Measurements from ENCODE around the gene PPARA.

Gene PPARA

DNA sequence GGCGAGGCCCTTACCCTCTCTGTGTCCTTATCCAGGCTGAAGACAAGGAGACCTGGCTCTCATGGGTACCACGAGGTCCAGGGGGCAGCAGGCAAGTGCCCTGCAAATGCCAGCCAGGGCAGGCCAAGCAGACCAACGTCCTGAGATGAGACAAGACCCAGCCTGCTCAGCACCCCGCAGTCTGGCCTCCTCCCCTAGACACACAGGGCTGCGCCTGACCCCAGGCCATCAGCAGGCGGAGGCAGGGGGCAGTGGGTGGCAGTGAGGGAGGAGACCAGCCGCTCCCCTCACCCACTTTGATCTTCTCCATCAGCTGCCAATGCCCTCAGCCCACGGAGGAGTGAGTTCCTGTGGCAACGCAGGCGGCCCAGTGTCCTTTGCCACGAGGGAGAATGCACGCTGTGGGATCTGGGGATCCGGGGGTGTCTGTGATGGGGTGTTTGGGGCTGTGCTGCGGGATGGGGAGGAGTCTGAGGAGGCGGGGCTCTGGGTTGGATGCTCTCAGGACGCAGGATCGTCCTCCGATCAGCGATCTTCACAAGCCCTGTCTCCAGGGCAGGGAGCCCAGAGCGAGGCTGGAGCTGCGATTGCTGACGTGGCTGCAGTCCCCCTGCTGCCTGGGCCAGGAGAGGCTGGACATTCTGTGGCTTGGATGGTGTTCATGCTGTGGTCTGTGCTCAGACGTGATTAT, 30.5 kb upstream of the PPARA start:
- Mint-ChIP-seq H3K27ac (no peak overlapping the region), H3K4me1 (ENCODE audit: low read depth) (no peaks in the 10 kb centered on the region), H3K27me3 (no peaks in the 10 kb centered on the region), H3K36me3 (ENCODE audit: low read depth) (no peaks in the 10 kb centered on the region), H3K4me3 (no peak overlapping the region), H3K9me3 (no peaks in the 10 kb centered on the region)

DNA sequence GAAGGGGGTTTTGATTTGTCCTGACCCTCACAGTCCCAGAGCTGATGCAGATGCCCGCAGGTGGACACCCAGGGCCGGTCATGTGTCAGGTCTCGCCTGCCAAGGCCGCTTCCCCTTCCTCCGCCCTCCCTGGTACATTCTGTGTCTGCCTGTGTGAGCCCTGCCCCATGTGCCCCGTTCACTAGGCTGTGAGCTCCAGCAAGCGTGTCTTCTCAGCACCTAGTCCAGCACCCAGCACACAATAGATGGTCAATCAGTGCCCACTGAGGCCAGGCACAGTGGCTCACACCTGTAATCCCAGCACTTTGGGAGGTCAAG, 29.9 kb upstream of the PPARA start:
- Mint-ChIP-seq H3K9me3 (no peaks in the 10 kb centered on the region), H3K27me3 (no peaks in the 10 kb centered on the region), H3K27ac (no peak overlapping the region), H3K36me3 (ENCODE audit: low read depth) (no peaks in the 10 kb centered on the region), H3K4me1 (ENCODE audit: low read depth) (no peaks in the 10 kb centered on the region), H3K4me3 (no peak overlapping the region)

DNA sequence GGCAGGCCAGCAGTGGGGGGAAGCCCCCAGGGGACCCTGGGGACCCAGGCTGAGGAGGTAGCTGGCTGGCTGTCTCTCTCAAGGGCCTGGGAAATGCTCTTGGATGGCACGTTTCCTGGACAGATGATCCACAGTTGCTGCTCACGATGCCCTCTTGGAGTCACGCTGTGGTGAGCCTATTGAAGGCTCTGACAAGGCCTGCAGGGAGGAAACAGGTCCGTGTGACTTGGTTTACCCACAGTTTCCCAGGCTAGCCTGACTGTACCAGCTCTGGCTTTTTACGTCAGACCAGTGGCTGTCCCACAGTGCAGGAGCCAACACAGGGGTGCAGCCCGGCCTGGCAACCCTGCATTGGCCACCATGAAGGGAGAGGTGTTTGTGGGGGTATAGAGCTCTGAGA, 29.2 kb upstream of the PPARA start:
- Mint-ChIP-seq H3K27me3 (no peaks in the 10 kb centered on the region), H3K4me3 (no peak overlapping the region), H3K27ac (no peak overlapping the region), H3K36me3 (ENCODE audit: low read depth) (no peaks in the 10 kb centered on the region), H3K4me1 (ENCODE audit: low read depth) (no peaks in the 10 kb centered on the region), H3K9me3 (no peaks in the 10 kb centered on the region)

DNA sequence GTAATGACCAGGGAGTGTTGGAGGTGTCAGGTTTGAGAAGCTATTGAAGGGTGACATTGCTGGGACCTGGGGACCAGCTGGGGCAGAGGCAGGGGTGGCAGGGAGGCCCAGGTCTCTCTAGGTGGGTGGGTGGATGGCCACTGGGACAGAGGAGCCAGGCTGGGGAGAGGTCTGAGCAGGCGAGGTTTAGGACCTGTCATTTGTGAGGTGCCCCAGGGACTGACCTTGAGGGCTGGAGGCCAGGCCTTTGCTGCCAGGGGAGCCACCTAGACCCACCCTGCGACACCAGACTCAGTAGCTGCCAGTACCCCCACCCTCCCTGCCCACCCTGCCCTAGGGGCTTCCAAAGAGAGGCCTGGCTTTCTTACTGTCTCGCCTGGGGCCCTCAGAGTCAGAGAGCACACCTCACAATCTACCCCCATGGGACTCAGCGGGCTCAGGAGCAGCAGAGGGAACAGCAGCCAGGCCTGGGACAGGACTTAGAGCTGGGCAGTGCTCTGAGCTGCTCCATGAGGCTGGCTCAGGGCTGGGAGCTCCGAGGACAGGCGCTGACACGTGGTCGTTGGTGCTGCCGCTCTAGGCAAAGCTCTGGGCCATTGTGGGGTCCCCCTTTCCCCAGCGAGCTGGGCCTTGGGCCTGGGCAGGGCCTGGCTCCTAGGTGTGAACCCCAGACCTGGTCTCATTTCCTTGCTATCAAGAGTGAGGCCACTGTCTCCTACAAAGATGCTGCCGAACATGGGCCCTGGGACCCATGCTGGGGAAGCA, 28.6 kb upstream of the PPARA start:
- H3K36me3 Mint-ChIP-seq (ENCODE audit: low read depth), result no peaks in the 10 kb centered on the region
- no peaks in the 10 kb centered on the region for H3K9me3 Mint-ChIP-seq
- H3K4me3 Mint-ChIP-seq, result no peak overlapping the region
- no peaks in the 10 kb centered on the region for H3K4me1 Mint-ChIP-seq (ENCODE audit: low read depth)
- H3K27me3 Mint-ChIP-seq, result no peaks in the 10 kb centered on the region
- H3K27ac Mint-ChIP-seq, result no peak overlapping the region

DNA sequence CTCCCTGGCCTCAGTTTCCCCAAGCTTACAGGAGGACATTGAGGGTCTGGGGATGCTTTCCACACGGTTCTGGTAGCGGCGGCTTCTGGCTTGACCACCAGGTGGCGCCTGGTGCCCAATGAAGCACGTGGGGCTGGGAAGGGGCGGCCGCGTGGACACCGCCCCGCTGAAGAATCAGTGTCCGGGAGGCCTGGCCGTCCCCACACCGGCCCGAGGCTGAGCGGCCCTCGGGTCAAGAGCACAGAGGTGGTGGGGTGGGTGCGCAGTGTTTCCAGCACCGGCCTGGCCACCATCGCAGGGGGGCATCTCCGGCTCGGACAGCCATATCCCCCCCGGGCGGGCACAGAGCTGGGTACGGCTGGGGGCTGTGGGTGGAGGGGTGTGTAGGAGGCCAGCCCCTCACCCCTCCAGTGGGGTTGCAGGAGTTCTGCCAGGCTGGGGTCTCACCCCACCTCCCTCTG, 27.8 kb upstream of the PPARA start:
- no peak overlapping the region for H3K27ac Mint-ChIP-seq
- H3K36me3 Mint-ChIP-seq (ENCODE audit: low read depth), result no peaks in the 10 kb centered on the region
- no peaks in the 10 kb centered on the region for H3K27me3 Mint-ChIP-seq
- H3K4me1 Mint-ChIP-seq (ENCODE audit: low read depth), result no peaks in the 10 kb centered on the region
- no peaks in the 10 kb centered on the region for H3K9me3 Mint-ChIP-seq
- H3K4me3 Mint-ChIP-seq, result no peak overlapping the region

DNA sequence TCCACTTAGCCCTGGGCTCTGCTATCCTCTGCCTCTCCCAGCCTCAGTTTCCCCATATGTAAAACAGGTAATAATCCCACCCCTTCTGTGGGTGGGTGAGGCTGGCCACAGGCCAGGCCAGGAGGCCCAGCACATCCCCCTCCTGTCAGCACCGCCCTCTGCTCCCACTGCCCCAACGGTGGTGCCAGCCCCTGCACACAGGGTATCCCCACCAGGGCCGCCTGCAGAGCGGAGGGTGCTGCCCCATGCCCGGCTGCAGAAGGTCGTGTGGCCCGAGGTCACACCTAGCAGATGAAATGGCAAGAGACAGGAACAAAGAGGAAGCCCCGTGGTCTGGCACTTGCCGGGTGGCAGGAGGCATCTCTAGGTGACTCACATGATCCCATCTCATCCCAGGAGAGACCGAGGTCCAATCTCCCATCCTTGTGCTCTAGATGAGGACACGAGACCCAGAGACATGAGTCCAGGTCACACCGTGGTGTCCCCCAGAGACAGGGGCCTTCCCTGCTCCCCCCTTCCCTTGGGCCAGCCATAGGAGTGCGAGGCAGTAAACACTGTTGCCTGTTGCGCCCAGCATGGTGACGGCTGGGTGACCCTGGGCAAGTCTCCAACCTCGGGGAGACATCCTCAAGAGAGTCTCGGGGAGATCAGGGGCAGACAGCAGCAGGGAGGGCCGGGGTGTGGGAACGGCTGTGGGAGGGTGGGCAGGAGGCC, 27.2 kb upstream of the PPARA start:
- no peaks in the 10 kb centered on the region for H3K27me3 Mint-ChIP-seq
- H3K9me3 Mint-ChIP-seq, result no peaks in the 10 kb centered on the region
- H3K36me3 Mint-ChIP-seq (ENCODE audit: low read depth), result no peaks in the 10 kb centered on the region
- H3K4me1 Mint-ChIP-seq (ENCODE audit: low read depth), result no peaks in the 10 kb centered on the region
- H3K27ac Mint-ChIP-seq, result no peak overlapping the region
- H3K4me3 Mint-ChIP-seq, result no peak overlapping the region

DNA sequence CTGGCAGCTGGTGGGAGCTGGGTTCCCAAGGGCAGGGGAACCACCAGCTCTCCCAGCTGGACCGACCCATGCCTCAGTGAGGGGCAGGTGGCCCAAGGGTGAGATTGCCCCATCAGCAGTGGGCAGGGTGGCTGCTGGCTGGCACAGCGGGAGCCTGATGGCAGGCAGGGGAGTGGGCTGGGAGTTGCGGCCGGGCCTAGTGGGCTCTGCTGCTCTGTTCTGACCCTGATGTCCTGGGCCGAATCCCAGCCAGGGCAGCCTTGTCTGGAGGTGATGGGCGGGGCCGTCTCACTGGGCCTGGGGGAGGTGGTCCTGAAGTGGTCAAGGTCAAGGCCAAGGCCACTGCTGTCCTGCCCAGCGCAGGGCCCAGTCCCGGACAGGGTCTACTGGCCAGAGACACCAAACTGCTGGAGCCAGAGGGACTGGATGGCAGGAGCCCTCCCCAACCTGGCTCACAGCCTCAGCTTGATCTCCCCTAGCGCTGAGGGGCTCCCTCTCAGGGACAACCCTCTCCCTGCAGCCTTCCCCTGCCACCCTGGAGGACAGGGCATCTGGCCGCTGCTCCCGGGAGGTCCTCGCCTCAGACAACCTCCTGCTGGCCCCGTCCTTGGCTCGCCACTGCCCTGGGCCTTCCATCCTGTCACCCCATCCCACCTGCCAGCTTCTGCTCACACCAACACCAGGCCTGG, 26.5 kb upstream of the PPARA start:
- Mint-ChIP-seq H3K4me3 (no peak overlapping the region), H3K9me3 (no peaks in the 10 kb centered on the region), H3K27me3 (no peaks in the 10 kb centered on the region), H3K27ac (no peak overlapping the region), H3K36me3 (ENCODE audit: low read depth) (no peaks in the 10 kb centered on the region), H3K4me1 (ENCODE audit: low read depth) (no peaks in the 10 kb centered on the region)

DNA sequence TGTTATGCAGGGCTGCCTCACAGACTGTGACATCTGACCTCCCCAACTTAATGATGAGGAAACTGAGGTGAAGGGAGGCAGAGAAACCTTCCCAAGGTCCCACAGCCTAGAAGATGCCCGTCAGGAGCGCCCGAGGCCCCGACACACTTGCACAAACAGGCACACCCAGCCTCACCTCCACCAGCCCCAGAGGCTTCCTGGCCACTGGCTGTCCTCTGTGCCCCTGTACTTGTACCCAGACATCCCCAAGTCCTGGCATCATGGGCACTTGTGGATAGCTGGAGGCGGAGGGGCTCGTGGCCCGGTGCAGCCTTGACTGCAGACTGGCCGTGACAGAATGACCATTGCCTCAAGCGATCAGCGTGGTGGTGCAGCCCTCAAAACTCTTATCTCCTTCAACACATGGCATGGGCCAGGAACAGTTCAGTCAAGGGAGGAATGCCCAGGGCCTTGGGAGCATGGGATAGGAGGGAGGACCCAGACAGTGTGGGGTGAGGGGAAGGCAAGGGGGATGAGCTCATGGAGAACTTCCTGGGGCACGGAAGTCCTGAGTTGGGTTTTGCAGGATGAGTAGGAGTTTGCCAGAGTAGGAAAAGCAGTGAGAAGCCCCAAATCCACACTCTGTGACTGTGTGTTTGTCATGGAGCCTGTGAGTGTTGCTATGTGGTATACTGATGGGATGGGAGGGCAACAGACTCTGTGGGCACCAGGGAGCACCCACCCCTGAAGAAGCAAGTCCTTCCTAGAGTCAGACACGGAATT, 25.8 kb upstream of the PPARA start:
- Mint-ChIP-seq H3K27ac (no peak overlapping the region), H3K9me3 (no peaks in the 10 kb centered on the region), H3K36me3 (ENCODE audit: low read depth) (no peaks in the 10 kb centered on the region), H3K27me3 (no peaks in the 10 kb centered on the region), H3K4me1 (ENCODE audit: low read depth) (no peaks in the 10 kb centered on the region), H3K4me3 (no peak overlapping the region)

DNA sequence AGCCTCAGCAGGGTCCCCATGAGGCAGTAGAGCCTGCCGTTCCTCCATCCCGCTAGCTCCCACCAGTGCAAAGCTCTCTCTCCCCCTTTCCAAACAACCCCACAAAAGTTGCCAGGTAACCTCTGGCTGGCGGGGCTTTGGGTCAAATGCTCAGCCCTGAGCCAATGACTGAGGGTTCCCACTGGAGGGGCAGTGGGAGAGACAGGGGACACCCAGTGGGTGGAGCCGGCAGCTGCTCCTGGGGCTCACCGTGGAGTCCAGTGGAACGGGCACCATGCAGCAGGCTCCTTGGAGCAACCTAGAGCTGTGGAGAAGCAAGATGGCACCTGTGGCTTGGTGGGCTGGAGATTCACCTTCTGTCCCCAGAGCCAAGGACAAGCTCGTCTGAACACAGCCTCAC, 25.0 kb upstream of the PPARA start:
- Mint-ChIP-seq H3K4me3 (no peak overlapping the region), H3K27me3 (no peaks in the 10 kb centered on the region), H3K9me3 (no peaks in the 10 kb centered on the region), H3K4me1 (ENCODE audit: low read depth) (no peaks in the 10 kb centered on the region), H3K36me3 (ENCODE audit: low read depth) (no peaks in the 10 kb centered on the region), H3K27ac (no peak overlapping the region)

DNA sequence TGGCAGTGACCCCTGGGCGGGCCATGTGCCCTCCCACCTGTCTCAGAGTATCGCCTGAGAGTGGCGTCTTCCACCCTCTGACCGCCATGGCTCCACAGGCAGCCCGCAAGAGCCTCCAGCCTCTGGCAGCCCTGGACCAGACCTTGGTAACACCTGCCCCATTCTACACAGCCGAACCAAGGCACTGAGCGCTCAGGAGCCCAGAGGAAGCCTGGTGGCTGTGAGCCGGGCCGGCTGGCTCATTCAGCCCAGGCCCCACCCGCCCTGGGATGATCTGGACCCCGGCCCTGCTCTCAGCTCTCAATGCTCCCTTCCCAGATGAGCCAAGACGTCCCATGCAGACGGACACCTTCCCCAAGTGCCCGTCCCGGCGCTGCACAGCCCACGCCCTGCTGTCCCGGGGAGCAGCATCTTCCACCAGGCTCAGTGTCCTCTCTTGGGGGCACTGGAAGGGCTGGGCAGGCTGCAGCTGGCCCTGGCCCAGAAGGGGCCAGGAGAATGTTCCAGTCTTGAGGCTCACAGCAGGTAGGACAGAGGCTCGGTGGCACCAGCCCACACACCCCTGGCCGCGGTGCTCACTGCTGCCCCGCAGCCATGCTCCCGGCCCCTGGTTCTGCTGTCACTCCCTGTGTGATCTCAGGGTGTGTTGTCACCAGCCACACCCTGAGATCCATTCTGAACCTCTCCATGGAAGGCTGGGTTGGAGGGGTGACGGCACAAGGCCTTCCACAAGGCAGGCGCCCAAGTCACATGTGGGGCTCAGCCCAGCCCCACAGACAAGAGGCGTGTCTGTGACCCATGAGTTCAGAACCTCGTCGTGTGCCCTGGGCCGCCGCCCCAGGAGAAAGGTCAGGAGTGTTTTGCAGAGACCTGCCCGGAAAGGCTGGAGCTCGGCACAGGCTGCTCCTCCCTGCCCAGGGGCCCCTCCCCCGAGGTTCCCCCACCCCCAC, 24.2 kb upstream of the PPARA start:
- H3K27me3 Mint-ChIP-seq, result no peaks in the 10 kb centered on the region
- no peaks in the 10 kb centered on the region for H3K36me3 Mint-ChIP-seq (ENCODE audit: low read depth)
- no peak overlapping the region for H3K4me3 Mint-ChIP-seq
- no peaks in the 10 kb centered on the region for H3K9me3 Mint-ChIP-seq
- no peak overlapping the region for H3K27ac Mint-ChIP-seq
- H3K4me1 Mint-ChIP-seq (ENCODE audit: low read depth), result no peaks in the 10 kb centered on the region

DNA sequence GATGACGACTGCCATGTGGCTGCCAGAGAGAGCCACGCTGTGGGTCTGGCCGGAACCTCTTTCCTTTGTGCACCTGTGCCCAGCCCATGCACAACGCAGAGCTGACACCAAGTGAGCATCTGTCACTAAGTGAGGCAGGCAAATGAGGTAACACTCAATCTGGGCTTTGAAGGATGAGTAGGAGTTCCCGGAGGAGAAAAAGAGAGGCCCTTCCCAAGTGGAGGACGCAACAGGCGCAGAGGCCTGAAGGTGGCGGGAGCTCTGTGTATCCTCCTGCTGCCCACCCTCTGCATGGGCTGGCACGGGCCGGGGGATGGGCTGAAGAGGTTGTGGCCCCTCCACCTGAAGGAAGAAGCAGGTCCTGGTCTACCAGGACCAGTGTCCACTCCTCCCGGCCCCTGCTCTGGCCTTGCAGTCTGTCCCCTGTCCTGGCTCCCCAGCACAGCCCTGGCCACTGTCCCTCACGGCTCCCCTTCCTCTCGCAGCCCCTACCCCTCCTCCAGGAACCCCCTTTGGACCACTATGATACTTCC, 23.4 kb upstream of the PPARA start:
- Mint-ChIP-seq H3K27me3 (no peaks in the 10 kb centered on the region), H3K36me3 (ENCODE audit: low read depth) (no peaks in the 10 kb centered on the region), H3K27ac (no peak overlapping the region), H3K4me3 (no peak overlapping the region), H3K4me1 (ENCODE audit: low read depth) (no peaks in the 10 kb centered on the region), H3K9me3 (no peaks in the 10 kb centered on the region)

DNA sequence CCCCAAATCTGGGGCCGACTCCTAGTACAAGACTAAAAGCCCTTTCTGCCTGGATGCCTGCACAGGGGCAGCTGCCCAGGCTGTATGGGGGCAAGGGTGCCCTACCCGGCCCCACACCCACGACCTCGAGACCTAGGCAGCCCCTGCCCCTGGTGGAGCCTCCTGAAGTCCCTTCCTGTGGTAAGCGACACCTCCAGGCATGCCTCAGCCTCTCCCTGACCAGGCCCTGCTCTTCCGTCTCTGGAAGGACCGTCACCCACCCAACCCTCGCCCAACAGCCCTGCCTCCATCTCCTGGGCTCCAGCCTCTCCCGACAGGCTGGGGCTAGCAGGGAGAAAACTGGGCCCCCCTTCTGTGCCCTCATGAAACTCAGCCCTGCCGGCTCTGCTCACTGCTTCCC, 22.8 kb upstream of the PPARA start:
- Mint-ChIP-seq H3K36me3 (ENCODE audit: low read depth) (no peaks in the 10 kb centered on the region), H3K9me3 (no peaks in the 10 kb centered on the region)

DNA sequence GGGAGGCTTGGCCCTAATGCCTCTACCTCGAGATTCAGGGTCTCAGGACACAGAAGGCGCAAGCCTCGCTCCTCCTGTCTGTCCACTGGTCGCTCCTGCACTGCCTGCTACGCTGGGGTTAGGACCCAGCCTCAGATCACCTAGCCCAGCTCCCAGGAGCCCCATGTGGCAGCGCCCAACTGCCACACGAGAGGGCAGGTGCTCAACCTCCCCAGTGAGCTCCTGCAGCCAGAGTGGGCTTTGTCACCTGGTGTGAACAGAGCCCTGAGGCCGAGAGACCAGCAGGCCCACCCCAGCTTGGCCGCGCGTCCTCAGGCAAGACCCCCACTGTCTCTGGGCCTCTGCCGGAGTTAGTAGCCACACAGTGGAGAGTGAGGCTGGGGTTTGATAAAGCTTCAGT, 21.7 kb upstream of the PPARA start:
- no peaks in the 10 kb centered on the region for H3K36me3 Mint-ChIP-seq (ENCODE audit: low read depth)
- H3K27ac Mint-ChIP-seq, result no peak overlapping the region
- H3K27me3 Mint-ChIP-seq, result no peaks in the 10 kb centered on the region
- no peaks in the 10 kb centered on the region for H3K9me3 Mint-ChIP-seq
- H3K4me1 Mint-ChIP-seq (ENCODE audit: low read depth), result no peaks in the 10 kb centered on the region
- H3K4me3 Mint-ChIP-seq, result no peak overlapping the region

More for the DNA sequence above, 22.8 kb upstream of the PPARA start:
- Mint-ChIP-seq H3K4me1 (ENCODE audit: low read depth) (no peaks in the 10 kb centered on the region), H3K27me3 (no peaks in the 10 kb centered on the region), H3K4me3 (no peak overlapping the region), H3K27ac (no peak overlapping the region)

Measured in stimulated activated naive CD8-positive, alpha-beta T cell treated with anti-CD3 and anti-CD28 coated beads, Interleukin-15, Interleukin-2, amounts not matched to agents 100 ng/mL and 50 ng/mL, for 24 hours (primary cell).